Measurements from ENCODE around the gene STIM1.

DNA sequence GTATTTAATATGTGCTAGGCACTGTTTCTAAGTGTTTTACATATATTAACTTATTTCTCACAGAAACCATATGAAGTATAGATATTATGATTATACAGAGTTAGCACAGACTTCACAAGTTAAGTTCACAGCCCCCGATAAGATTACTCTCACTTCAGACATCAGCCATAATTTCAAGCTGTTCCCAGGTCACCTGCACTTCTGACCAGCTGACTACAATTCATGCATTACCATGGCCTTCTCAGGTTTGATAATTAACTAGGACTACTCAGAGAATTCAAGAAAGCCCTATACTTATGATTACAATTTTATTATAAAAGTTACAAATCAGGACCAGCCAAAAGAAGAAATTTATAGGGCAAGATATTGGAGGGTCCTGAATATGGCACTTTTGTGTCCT is 170.9 kb downstream of the STIM1 start:
- TF ChIP-seq TEAD4 (CRISPR knock-in tag; IDR thresholded peaks at IDR 0.05): no peak
- TF ChIP-seq FOXK1 (CRISPR knock-in tag; IDR thresholded peaks at IDR 0.05): no peak
- TF ChIP-seq, protein P1, sequence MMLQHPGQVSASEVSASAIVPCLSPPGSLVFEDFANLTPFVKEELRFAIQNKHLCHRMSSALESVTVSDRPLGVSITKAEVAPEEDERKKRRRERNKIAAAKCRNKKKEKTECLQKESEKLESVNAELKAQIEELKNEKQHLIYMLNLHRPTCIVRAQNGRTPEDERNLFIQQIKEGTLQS (CRISPR knock-in tag; conservative IDR thresholded peaks at IDR 0.05): no peak
- TF ChIP-seq, protein P2, sequence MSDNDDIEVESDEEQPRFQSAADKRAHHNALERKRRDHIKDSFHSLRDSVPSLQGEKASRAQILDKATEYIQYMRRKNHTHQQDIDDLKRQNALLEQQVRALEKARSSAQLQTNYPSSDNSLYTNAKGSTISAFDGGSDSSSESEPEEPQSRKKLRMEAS (CRISPR knock-in tag; IDR thresholded peaks at IDR 0.05): no peak
- TF ChIP-seq, protein P3, sequence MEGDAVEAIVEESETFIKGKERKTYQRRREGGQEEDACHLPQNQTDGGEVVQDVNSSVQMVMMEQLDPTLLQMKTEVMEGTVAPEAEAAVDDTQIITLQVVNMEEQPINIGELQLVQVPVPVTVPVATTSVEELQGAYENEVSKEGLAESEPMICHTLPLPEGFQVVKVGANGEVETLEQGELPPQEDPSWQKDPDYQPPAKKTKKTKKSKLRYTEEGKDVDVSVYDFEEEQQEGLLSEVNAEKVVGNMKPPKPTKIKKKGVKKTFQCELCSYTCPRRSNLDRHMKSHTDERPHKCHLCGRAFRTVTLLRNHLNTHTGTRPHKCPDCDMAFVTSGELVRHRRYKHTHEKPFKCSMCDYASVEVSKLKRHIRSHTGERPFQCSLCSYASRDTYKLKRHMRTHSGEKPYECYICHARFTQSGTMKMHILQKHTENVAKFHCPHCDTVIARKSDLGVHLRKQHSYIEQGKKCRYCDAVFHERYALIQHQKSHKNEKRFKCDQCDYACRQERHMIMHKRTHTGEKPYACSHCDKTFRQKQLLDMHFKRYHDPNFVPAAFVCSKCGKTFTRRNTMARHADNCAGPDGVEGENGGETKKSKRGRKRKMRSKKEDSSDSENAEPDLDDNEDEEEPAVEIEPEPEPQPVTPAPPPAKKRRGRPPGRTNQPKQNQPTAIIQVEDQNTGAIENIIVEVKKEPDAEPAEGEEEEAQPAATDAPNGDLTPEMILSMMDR (IDR thresholded peaks at IDR 0.05): no peak
- TF ChIP-seq ESRRA (CRISPR knock-in tag; IDR thresholded peaks at IDR 0.05; ENCODE audit: borderline replicate concordance): no peak
- TF ChIP-seq, protein P4, sequence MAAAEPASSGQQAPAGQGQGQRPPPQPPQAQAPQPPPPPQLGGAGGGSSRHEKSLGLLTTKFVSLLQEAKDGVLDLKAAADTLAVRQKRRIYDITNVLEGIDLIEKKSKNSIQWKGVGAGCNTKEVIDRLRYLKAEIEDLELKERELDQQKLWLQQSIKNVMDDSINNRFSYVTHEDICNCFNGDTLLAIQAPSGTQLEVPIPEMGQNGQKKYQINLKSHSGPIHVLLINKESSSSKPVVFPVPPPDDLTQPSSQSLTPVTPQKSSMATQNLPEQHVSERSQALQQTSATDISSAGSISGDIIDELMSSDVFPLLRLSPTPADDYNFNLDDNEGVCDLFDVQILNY (CRISPR knock-in tag; IDR thresholded peaks at IDR 0.05): no peak
- TF ChIP-seq ATF1 (CRISPR knock-in tag; IDR thresholded peaks at IDR 0.05): no peak
- TF ChIP-seq, protein P5, sequence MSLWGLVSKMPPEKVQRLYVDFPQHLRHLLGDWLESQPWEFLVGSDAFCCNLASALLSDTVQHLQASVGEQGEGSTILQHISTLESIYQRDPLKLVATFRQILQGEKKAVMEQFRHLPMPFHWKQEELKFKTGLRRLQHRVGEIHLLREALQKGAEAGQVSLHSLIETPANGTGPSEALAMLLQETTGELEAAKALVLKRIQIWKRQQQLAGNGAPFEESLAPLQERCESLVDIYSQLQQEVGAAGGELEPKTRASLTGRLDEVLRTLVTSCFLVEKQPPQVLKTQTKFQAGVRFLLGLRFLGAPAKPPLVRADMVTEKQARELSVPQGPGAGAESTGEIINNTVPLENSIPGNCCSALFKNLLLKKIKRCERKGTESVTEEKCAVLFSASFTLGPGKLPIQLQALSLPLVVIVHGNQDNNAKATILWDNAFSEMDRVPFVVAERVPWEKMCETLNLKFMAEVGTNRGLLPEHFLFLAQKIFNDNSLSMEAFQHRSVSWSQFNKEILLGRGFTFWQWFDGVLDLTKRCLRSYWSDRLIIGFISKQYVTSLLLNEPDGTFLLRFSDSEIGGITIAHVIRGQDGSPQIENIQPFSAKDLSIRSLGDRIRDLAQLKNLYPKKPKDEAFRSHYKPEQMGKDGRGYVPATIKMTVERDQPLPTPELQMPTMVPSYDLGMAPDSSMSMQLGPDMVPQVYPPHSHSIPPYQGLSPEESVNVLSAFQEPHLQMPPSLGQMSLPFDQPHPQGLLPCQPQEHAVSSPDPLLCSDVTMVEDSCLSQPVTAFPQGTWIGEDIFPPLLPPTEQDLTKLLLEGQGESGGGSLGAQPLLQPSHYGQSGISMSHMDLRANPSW (CRISPR knock-in tag; conservative IDR thresholded peaks at IDR 0.05; ENCODE audit: low read depth): no peak
- no peak for TF ChIP-seq FOXP1 (CRISPR knock-in tag; IDR thresholded peaks at IDR 0.05; ENCODE audit: borderline replicate concordance)
- TF ChIP-seq CREB1 (CRISPR knock-in tag; IDR thresholded peaks at IDR 0.05): no peak
- TF ChIP-seq, protein P6, sequence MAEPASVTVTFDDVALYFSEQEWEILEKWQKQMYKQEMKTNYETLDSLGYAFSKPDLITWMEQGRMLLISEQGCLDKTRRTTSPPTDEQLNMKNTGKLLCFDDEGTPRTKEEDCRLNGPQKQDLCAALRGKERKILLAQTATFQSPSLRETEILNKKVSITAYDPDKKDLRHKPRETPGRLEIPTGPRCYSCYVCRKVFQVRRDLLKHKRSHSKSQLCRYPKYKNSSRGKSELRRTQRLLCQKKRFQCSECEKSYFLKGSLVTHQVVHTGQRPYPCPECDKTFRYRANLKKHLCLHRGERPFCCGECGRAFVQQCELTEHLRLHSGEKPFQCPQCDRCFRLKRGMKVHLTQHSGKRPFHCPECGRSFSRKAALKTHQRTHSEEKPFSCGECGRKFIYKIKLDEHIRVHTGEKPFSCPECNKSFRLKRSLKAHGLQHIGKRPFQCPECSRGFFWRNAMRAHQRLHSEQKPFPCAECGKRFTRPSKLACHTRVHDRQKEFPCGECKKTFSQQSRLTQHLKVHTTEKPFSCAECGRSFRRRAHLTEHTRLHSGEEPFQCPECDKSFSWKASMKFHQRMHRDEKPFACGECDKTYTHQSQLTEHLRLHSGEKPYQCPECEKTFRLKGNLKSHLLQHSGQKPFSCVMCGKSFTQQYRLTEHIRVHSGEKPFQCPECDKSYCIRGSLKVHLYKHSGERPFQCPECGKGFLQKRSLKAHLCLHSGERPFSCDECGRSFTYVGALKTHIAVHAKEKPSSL (CRISPR knock-in tag; conservative IDR thresholded peaks at IDR 0.05): no peak
- TF ChIP-seq NFATC4 (CRISPR knock-in tag; IDR thresholded peaks at IDR 0.05): no peak
- TF ChIP-seq NR2C2 (CRISPR knock-in tag; IDR thresholded peaks at IDR 0.05): no peak

Data from WTC11 (cell line).